H1 (cell line): ENCODE data around the gene FABP7. TPM values are rescaled to one million over a fixed set of nuclear protein-coding genes. Genes with fewer than 3 reads are reported as not detected.

Experiments used
- CEBPB ChIP-seq: IDR thresholded peaks from 2 replicates; pipeline ENCODE4 v1.6.1; 2012; ENCODE audit warnings: low read depth, low read length
- CHD1 ChIP-seq: IDR thresholded peaks from 2 replicates; pipeline ENCODE4 v1.6.1; 2012; ENCODE audit warnings: low read depth, low read length, improper control_type of control experiment
- polyA plus RNA-seq, 7 experiments: library from polyadenylated mRNA; depleted of rRNA in 3 of 7; stranded (reverse) in 5 of 7; unstranded in 2 of 7; fragments of >200 nt in 5 of 7; fragments of 200-250 nt in 2 of 7; gene quantifications; 1 replicate in 5 of 7; 2 replicates in 1 of 7; 4 replicates in 1 of 7; pipeline versions ENCODE4 v1.2.1 to v1.2.3, GENCODE V29; 2011 to 2013; ENCODE audit warnings: missing spikeins in 2 of 7, mixed read lengths in 2 of 7
- total RNA-seq: library from RNA; stranded (reverse); fragmentation: NEBNext Ultra II Directional; extraction: Animal tissue kit (Norgen Biotek cat#: 25700); gene quantifications from 2 replicates; pipeline ENCODE4 v1.2.1, GENCODE V29; 2021

FABP7 gene
- total and polyA plus RNA-seq, 2 of the 8 experiments (the other 6 are each of a cell fraction or from before 2014, with no cell fraction given): 10.6 to 13.1 TPM

DNA sequence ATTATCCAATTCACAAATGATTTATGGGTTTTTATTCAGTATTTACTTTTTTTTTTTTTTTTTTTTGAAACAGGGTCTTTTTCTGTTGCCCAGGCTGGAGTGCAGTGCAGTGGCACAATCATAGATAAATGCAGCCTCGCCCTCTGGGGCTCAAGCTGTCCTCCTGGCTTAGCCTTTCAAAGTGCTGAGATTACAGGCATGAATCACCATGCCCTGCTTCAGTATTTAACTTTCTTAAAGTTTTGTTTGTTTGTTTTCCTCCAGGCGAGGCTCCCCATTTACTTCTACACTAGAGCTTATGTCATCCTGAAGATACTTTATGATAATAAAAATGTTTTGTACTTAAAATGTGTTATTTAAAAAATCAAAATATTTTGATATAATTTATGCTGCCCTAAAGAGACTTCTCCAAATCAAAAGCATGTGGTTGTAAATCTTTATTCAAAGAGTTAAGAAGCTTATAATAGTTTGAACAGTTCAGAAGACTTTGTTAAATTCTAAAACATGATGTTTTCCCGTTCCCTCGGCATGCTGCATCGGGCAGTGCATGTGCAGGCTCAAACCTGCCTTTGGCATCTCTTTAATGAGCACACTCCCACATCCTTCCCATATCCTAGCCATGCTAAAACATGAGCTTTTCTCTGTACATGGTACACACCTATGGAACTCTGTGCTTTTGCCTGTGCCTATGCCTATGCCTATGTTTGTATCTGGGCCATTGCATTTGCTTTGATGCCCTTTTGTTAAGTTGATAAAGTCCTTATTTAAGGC, 20.6 kb downstream of the FABP7 start (continued):
- TF ChIP-seq CHD1 (no peak), CEBPB (no peak)
